Measurements from ENCODE around the gene EBF4.
"Not testable (repeated sequence)": the region's sequence is repeated elsewhere in the genome, so short reads cannot be mapped to it uniquely, and the experiment has no call there.

Gene EBF4

DNA sequence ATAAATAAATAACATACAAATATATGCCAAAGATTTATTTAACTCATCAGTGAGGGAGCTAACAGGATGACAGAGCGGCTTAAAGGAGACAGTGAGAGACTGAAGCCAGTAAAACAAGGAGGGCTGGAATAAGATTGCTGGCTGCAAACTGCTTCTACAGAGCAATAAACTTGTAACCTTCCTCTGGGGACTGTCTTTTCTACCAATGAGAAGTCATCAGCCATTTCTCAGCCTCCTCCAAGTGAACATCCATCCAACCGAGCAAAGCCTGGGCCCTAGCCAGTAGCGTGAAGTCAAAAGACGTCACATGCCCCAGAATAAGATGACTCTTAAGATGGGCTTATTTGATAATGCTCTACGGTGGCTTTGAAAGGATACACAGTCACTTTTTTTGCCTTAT lies 65.4 kb downstream of the EBF4 start:
- DNase-seq (ENCODE audit: low spot score): no peak

DNA sequence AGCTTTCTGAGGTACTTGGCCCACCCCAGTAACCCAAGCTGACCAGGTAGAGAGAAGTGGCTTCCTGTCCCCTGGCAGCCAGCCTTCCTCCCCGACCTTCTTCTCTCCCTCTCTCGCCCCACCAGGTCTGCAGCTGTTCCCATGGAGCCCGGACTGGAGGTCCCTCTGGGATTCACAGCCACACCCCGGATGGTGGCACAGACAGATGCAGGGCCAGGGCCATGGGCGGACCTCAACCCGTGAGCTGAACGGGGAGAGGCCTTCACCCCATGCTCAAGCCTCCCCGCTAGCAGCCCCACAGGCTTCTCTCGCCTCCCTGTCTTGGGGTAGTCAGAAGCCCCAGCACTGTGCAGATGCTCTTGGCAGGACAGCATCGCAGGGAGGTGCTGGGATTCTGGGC lies 66.6 kb downstream of the EBF4 start:
- DNase-seq (ENCODE audit: low spot score): no peak

DNA sequence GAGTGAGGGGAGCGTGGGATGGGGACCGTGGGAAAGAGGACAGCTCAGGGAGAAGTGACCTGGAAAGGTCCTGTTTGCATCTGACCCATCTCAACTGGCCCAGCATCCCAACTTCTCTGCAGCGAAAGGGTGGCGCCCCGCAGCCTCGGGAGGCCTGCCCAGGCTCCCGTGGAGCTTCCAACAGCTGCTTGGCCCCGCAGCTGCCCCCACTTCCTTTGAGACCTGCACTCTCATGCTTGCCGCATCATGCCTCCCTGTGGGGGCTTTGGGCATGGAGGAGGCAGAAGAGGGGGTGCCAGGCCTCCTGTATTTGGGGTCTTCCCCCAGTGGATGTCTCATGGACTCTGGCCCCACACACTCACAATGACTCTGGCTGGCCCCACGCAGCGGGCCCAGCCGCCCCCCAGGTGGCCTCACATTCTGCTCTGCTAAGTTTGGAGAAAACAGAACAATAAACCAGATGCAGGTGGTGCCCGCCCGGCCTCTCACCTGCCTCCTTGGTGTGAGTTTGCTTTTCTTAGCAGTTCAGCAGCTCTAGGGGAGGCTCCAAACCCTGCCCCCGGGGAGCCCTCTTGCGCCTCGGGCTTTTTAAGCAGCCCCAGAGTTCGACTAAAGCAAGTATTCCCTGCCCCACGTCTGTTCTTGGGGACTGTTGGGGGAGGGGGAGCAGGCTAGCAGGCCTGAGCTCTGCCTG lies 67.2 kb downstream of the EBF4 start:
- DNase-seq (ENCODE audit: low spot score): no peak

DNA sequence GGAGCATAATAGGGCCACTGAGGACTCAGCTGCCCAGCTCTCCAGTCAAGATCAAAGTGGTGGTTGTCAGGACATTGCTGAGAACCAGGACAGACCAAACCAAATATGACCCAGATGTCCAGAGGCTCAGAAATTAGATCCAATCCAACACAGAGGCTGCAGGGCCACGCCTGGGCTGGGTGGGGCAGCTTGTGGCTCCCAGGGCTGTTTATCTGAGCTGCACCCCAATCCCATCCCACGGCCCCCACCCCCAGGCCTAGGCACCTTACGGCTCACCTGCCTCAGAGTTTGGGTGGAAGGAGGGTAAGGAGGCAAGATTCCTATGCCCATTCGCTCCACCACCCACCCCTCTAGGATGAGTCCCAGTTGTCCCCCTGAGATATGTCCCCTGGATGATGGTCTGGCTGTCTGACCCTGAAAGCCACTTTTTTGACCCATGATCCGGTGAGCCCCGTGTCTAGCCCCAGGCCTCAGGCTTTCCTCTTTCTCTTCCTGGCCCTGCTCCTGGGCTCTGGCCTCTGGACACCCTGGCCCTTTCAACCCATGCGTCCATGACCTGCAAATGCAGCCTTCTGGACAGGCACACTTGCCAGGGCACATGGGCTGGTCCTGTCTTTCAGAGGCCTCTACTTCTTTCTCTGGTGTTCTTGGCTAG lies 67.8 kb downstream of the EBF4 start:
- DNase-seq (ENCODE audit: low spot score): no peak

DNA sequence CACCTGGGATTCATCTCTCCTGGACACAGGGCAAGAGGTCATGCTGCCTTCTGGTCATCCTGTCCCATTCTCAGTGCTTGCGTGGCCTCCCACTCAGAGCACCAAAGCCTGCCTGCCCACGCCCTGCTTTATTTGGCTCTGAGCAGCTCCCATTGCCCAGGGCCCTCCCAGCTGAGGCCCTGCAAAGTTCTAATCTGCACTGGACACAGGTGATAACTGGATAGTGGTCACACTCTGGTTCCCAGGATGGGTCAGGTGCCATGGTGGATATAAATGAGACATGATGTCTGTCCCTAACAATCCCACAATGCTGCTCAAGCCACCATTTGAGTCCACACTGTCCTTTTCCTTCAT lies 68.3 kb downstream of the EBF4 start:
- no peak for DNase-seq (ENCODE audit: low spot score)

DNA sequence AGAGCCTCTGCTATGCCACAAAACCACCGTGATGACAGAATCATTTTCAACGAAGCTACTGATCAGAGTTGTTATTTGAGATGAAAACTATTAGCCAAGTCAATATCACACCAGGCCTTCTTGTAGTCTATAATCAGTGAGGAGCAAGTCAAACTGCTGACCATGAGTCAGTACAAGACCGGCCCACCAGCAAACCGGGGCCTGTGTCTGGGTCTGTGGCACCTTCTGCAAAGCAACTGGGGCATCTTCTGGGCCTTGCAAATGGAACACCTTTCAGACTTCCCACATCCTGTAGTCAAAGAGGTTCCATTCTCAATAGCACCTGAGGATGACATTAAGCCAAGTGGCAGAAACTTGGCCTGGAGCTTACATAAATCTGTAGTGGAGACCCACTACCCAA lies 69.3 kb downstream of the EBF4 start:
- DNase-seq (ENCODE audit: low spot score): no peak

DNA sequence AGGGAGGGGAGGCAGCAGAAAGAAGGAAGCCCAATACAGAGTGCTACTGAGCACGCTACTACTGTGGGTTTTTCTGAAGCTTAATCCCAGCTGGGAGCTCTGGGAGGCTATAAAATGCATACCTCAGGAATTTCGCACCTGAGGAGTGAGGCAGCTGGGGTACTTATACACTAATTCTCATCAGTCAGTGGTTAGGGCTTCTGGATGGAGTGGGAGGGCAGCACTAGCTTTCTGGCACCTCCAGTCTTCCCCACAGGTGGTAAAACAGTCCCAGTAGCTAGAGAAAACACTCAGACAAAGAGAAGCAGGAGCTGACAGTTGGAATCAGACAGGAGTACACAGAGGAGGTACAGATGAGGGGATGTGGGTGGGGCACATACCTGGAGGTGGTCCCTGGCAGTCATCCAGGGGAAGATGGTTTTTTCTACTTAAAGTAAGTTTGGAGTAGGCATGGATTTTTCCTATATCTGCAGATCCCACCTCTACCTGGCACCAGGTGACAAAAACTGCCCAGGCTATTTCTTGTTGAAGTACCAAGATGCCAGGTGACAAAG lies 70.1 kb downstream of the EBF4 start:
- no peak for DNase-seq (ENCODE audit: low spot score)

DNA sequence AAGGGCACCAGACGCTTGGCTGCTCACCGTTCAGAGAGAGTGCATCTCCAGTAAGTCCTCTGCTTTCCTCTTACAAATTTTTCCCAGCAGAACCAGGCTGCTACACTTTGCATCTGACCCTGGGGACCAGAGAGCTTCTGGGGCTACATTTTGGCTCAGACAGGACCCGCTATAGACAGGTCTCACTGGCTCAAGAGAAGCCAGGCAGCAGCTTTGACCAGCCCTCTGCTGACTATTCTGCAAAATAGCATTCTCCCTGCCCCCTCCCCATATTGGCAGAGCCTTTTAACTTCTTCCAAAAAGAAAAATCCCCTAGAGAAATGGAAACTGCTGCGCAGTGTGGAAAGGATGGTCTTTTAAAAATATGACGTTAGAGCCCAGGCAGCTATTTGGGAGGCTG lies 70.6 kb downstream of the EBF4 start:
- DNase-seq (ENCODE audit: low spot score): no peak

DNA sequence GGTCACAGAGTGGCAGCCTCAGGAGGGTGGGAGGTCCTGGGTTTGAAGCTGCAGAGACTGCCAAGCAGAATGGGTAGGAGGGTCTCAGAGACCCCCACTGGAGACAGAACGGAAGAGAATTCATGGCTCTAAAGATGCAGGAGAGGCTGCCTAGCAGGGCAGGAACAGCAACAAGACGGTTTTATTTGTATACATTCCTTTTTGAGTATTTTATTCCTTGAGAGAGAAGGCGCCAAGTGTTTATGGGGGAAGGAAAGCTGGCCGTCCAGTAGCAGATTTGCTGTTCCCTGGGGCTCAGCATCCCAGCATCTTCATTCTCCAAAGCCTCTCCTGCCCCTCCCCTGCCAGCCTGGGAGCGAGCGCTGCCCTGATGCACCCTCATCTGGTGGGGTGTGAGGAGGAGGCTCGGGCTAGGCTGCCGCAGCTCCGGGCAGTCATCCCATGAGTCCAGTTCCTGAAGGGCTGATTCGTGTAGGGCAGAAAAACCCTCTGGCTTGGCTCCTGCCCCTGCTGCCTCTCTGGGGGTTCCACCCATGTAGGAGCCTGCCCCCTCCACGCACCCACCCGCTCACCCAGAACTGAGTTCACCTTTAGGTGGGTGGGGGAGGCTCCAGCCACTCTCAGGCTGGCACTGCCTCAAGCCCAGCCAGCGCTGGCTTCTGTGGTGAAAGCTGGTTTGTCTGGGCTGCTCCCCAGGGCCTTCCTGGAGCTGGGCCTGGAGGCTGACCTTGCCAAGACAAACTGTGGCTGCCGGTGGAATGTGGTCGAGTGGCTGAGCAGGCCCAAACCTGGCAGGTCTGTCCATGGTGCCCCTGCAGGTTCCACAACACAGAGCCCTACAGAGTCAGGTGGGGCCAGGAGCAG lies 75.4 kb downstream of the EBF4 start:
- DNase-seq (ENCODE audit: low spot score): no peak

DNA sequence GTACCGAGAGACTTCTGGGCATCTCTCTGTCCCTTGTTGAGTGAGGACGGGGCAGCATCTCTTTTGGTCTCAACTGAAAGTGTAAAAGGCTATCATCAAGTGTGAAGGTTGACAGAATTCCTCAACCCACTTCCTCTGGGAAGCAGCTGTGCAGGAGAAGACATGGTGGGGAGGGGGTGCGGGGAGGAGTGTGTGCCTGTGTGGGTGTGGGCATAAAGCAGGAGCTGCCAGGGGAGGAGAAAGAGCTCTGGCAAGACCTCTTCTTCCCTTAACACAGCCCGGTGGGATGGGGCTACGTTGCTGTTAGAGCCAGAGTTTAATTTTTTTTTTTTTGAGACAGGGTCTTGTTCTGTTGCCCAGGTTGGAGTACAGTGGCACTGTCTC lies 76.0 kb downstream of the EBF4 start:
- no peak for DNase-seq (ENCODE audit: low spot score)

DNA sequence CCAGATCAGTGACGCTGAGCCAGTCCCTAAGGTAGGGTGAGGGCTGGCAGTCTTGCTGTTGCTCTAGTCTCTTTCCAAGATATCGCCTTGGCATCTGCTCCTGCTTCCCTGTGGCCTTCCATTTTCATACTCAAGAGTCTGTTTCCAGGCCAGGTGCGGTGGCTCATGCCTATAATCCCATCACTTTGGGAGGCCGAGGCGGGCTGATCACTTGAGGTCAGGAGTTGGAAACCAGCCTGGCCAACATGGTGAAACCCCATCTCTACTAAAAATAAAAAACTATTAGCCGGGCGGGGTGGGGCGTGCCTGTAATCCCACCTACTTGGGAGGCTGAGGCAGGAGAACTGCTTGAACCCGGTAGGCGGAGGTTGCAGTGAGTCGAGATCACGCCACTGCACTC lies 77.5 kb downstream of the EBF4 start:
- DNase-seq (ENCODE audit: low spot score): not testable (repeated sequence)

DNA sequence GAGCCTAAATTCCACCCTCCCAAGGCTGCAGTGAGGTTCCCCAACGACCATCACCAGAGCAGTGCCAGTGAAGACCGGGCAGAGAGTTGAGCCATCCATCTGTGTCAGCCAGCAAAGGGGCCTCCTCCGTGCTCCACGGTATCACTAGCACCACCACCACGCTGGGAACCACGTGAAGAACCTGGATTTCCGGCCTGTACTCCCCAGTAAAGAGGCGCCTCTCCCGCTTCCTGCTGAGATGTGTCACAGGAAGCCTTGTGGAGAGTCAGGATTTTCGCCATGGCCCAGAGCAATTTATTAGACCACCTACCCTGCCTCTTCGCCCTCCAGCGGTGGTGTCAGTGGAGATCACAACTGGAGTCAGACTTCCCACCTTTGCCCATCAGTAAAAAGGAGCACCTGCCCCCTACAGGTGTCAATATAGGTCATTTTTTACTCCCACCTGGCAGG lies 79.1 kb downstream of the EBF4 start:
- DNase-seq (ENCODE audit: low spot score): no peak

DNA sequence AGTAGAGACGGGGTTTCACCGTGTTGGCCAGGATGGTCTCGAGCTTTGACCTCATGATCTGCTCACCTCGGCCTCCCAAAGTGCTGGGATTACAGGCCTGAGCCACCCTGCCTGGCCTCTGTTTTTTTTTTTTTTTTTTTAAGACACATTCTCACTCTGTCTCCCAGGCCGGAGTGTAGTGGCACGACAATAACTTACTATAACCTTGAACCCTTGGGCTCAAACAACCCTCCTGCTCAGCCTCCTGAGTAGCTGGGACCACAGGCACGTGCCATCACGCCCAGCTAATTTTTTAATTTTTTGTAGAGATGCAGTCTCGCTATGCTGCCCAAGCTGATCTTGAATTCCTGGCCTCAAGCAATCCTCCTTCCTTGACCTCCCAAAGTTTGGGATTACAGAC lies 81.2 kb downstream of the EBF4 start:
- no peak for DNase-seq (ENCODE audit: low spot score)

DNA sequence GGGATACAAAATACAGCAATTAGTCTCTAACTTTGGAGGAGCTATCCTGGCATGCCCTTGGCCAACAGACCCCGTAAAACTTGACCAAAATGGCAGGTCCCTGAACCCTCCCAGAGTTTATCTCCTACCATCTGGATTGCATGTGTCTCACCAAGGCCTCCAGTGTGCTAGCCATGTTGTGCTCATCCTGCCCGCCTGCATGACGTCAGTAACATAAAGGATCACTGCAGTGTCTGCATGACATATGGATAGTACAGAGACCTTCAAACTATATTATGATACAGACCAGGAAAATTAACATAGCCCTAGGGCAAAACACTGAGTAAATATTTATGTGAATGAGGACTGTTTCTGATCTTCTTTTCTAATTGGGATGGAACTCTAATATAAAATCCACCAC lies 82.6 kb downstream of the EBF4 start:
- DNase-seq (ENCODE audit: low spot score): no peak

DNA sequence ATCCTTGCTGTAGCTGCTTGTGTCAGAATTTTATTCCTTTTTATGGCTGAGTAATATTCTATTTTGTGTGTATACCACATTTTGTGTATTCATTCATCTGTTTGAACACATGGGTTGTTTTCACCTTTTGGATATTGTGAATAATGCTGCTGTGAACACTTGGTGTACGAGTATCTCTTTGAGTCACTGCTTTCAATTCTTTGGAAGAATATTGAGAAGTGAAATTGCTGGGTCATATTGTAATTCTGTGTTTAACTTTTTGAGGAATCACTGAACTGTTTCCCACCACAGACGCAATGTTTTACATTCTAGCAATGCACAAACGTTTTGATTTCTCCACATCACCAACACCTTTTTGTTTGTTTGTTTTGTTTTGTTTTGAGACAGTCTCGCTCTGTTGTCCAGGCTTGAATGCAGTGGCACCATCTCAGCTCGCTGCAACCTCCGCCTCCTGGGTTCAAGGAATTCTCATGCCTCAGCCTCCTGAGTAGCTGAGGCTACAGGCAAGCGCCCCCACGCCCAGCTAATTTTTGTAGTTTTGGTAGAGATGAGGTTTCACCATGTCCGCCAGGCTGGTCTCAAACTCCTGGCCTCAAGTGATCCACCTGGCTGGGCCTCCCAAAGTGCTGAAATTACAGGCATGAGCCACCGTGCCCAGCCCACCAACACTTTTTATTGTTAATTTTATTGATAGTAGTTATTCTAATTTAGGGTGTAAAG lies 86.2 kb downstream of the EBF4 start:
- no peak for DNase-seq (ENCODE audit: low spot score)

DNA sequence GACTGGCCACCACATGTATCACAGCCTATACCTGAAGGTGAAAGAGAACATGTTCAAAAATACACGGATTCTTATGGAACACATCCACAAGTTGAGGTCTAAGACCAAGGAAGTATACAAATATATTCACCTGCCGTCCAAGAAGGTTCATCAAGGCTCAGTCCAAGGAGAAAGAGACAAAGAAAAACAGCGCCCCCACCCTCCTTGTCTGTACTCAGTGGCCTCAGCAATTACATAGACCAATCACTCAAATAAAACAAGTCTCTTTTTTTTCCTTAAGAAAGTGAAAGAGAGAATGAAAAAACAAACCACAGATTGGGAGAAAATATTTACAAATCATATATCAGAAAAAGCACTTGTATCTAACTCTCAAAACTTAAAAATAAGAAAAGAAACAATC lies 88.4 kb downstream of the EBF4 start:
- no peak for DNase-seq (ENCODE audit: low spot score)

DNA sequence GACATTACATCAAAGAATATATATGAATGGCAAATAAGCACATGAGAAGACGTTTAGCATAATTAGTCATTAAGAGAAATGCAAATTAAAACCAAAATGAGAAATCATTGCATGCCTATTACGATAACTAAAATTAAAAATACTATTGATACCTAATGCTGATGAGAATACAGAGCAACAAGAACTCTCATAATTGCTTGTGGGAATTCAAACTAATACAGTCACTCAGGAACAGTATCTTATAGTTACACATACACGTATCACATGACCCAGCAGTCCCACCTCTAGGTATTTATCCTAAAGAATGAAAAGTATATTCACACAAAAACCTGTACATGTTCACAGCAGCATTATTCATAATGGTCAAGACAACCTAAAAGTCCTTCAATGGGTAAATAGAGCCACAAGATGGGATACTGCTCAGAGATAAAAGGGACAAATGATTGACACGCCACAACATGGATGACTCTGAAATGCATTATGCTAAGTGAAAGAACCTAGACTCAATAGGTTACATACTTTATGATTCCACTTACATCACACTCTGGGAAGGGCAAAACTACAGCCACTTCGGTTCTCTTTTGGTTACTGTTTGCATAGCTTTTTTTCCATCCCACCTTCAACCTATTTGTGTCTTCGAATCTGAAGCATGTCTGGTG lies 91.5 kb downstream of the EBF4 start:
- DNase-seq (ENCODE audit: low spot score): no peak

DNA sequence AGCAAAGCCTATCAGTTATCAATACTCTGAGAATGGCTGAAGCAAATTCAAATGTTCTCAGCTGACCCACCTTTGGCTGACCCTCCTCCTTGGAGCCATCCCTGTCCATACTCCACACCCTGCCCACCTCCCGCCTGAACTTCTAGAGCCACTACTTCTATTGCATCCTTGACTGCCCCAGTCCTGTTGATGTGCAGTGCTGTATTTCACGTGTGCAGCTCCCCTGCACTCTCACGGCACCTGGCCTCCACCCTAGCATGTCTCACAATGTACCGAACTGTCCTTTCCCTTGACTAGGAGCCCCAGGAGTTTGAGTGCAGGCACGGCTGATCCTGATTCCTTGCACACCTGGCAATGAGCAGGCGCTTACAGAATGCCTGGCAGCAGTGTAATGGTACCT lies 100.9 kb downstream of the EBF4 start:
- DNase-seq (ENCODE audit: low spot score): no peak

DNA sequence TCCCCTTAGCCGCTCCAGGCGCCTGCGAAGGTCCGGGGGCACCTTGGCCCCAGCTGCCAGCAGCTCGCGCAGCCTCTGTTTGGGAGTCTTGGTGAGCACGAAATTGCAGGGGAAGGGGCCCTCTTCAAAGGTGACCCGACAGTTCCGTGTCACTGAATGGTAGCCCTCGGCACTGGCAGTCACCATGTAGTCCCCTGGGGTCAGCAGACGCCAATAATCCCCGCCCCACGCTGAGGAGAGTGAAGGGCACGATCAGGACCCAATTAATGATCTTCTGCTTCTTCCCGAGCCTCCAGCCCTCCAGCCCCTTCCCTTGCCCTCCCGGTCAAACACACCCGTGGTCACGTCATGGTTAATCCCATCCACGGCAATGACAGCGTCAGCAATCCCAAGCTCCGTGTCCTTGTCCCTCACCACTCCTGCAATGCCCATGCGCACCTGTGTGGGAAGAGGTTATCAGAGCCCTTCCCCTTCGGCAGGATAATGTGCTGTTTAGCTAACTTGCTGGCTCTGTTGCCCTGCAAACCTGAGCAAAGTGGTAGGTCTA lies 101.7 kb downstream of the EBF4 start:
- no peak for DNase-seq (ENCODE audit: low spot score)

DNA sequence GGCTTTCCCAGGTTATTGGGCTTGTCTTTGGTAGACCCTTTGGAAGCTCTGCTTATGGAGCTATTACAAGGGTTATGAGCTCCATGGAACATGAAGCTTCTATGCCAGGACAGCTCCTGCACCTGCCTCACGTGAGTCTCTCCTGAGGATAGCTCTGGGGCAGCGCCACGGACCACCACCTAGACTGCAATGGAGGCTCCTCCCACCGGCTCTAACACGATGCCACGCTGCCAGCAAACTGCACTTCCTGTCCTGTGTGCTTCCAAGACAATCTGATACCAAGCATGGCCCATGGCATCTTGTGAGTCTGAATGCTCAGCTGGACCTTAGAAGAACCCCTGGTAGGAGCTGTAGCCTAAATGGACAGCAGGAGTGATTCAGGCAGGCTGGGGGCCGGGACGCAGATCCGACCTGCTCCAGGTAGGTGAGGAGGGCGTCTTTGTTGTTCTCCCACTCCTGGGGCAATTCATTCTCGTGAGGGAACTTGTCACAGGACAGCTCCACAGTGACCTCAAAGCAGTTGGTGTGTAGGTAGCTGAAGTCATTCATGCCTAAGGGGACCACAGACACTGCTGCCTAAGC lies 102.4 kb downstream of the EBF4 start:
- no peak for DNase-seq (ENCODE audit: low spot score)

DNA sequence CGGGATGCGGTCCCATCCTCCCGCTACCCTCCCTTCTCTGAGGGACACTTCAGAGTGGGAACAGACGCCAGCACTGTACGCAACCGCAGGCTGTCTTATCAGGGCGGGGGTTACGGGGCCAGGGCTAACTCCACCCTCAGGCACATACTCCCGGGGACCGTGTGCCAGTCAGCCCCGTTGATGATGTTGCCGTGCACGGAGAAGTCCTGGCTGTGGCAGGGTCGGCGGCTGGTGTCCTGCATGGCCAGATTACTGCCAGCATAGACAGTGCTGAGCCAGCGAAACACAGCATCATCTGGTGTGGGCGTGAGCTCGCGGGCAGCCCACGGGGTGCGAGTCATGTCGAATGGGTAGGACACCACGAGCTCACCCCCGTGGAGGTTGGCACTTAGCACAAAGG lies 102.9 kb downstream of the EBF4 start:
- DNase-seq (ENCODE audit: low spot score): no peak
